HG02885 (cell line): ENCODE measurements around the gene GATAD1.
"Not testable (repeated sequence)": the region's sequence is repeated elsewhere in the genome, so short reads cannot be mapped to it uniquely, and the experiment has no call there.

Source experiments
- ATAC-seq: cut with Tn5 transposase; IDR thresholded peaks from one replicate; pipeline ENCODE4 v1.9.1; 2021; ENCODE audit warnings: mild to moderate bottlenecking; ENCODE audit not compliant: unreplicated experiment, poor library complexity

Gene GATAD1

DNA sequence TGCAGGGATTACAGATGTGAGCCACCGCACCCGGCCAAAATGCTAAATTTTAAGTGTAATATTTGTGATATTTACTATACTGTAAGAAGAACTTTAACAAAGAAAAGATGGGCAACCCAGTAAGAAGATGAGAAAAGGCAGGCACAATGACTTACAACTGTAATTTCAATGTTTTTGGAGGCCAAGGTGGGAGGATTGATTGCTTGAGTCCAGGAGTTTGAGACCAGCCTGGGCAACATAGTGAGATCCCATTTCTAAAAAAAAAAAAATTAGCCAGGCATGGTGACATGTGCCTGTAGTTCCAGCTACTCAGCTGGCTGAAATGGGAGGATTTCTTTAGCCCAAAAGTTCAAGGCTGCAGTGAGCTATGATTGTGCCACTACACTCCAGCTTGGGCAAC lies 11.7 kb upstream of the GATAD1 start:
- ATAC-seq, result no peak

DNA sequence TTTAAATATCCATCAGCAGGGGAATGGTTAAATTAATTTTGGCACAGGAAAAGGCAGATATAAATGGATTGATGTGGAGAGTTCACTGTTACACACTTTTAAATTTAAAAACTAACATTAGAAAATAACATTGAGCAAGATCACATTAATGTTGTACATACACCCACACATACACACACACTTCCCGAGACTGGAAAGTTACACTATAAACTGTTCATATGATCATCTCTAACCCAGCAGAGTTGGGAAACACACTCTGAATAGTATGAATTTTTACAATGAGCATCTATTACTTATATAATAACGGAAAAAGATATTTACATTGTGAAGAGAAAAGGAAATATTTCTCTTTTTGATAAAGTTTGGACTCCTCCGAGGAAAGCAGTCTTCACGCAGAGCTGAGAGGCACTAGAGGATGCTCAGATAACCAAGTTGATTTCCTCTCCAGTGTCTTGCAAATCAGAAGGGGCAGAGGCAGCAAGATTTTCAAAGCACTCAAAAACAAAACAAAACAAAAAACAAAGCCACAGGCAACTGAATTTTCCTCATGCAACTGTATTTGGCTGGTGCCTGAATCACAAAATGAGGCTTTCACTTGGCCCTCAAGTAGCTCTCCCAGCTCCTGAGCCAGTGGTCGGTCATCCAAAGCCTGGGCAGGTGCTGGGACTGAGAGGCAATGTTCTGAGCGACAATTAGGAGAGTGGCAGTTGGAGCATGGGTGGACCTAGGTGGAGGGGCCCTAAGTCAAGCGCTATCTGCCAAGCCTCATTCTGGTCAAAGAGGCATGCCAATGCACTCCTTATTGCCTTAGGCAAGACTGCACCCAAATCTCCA lies 10.5 kb upstream of the GATAD1 start:
- ATAC-seq, result no peak

DNA sequence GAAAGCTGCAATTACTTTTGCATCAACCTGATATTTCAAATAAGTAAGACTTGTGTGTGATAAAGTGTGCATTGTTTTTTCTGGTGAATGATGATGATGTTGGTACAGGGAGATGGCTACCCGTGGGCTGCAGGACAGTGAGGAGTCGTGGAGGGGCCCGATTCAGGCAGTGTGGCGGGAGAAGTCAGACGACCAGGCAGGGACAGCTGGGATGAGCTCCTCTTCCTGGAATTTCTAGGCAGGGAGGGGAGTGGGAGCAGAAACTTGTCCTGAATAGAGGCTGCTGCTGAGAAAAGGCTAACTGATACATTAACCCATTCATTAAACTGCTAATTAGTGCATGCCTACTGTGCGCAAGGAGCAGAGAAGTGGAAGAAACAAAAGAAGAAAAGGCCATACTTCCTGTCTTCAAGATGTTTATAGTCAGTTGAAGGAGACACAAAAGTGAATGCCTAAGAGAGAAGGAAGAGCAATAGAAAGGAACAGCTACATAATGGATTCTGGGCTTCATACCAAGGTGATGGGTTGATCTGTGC lies 9.3 kb upstream of the GATAD1 start:
- no peak for ATAC-seq

DNA sequence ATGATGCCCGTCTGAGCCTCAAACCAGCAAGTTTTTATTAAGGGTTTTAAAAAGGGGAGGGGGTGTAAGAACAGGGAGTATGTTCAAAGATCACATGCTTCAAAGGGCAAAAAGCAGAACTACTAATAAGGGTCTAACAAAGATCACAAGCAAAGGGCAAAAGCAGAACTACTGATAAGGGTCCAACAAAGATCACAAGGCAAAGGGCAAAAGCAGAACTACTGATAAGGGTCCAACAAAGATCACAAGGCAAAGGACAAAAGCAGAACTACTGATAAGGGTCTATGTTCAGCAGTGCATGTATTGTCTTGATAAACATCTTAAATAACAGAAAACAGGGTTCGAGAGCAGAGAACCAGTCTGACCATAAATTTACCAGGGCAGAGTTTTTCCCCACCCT lies 4.6 kb upstream of the GATAD1 start:
- not testable (repeated sequence) for ATAC-seq

DNA sequence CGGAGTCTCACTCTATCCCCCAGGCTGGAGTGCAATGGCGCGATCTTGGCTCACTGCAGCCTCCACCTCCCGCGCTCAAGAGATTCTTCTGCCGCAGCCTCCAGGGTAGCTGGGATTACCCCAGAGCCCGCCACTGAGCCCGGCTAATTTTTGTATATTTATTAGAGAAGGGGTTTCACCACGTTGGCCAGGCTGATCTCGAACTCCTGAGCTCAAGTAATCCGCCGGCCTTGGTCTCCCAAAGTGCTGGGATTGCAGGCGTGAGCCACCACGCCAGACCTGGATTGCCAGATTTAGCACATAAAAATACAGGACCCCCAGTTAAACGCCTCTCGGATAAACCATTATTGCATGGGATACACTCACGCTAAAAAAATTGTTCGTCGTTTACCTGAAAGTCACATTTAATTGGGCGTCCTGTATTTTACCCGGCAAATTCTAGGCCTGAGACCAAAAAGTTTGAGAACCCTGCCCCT lies 375 bp upstream of the GATAD1 start:
- no peak for ATAC-seq

DNA sequence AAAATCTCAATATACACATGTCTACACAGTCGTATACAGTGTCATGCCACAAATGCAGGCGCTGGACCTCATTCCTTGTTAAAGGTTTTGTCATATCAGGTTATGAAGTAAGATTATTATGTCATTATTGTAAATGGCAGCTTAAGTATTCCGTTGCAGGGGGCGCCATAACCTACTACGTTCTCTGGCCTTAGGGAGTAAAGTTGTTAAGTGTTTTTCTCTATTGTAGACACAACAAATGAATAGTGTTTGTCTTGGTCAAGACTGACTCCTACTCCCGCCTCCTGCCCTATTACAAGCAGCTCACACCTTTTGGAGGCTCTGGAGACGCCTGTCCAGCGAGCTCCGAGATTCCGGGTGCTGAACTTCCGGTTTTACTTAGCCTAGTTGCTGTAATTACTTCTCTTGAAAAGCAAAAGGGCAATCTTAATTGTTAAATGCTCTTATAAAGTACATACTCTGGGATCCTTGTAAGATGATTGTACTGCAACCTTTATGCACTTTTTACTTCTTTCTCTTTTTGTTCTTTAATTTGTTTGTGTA lies 994 bp downstream of the GATAD1 start:
- ATAC-seq, result peak; percentile 37

DNA sequence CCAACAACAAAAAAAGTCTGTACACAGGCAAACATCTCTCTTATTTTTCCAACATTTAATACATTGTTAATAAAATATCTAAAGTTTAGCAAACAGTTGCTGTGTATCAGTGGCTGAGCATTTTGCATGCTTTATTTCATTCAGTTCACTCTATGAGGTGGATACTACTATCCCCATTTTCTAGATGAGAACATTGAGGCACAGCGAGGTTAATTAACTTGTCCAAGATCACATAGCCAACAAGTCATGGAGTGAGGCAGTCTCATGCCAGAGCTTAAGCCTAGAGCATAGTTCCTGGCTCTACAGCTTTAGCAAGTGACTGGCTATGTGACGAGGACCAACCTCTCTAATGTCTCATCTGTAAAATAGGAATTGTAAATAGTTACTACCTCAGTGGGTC lies 4.4 kb downstream of the GATAD1 start:
- no peak for ATAC-seq

DNA sequence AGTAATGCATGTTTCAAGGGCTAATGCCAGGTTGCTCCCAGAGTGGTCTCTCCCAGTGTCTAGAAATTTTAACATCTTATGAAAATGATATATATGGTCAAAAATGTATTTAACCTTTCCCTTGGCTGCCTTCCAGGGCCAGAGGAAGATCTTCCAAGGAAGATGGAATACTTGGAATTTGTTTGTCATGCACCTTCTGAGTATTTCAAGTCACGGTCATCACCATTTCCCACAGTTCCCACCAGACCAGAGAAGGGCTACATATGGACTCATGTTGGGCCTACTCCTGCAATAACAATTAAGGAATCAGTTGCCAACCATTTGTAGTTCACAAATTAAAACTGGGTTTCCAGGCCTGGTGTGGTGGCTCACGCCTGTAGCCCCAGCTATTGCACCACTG lies 9.0 kb downstream of the GATAD1 start:
- ATAC-seq, result no peak

DNA sequence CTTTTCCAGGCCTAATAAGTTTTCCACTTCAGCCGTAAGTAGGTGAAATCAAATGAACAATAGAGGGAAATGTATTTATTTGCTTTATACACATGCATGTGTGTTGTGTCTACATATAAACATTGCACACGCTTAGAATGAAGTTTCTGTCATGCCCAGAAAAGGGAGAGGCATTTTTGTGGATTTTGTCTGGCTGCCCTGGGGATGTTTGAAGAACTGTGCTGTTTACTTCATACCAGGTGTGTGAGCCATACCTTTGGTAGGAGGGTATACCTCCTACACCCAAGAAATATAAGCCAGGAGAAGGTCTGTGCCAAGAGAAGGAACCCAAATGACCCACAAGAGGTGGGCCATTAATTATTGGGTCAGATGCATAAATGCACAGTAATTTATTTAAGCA lies 12.8 kb downstream of the GATAD1 start:
- no peak for ATAC-seq

DNA sequence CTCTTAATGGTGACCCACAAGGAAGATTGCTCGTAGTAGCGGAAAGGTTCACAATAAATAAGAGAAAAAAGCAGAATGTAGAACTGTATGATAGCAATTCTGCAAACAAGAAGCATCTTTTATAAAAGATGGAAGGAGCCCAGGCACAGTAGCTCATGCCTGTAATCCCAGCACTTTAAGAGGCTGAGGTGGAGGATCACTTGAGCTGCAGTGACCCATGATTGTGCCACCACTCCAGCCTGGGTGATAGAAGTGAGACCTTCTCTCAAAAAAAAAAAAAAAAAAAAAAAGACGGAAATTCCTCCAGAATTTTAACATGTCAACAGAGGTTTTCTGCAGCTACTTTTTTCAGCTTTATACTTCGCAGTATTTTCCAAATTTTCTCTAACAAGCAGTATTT lies 13.2 kb downstream of the GATAD1 start:
- ATAC-seq, result no peak

DNA sequence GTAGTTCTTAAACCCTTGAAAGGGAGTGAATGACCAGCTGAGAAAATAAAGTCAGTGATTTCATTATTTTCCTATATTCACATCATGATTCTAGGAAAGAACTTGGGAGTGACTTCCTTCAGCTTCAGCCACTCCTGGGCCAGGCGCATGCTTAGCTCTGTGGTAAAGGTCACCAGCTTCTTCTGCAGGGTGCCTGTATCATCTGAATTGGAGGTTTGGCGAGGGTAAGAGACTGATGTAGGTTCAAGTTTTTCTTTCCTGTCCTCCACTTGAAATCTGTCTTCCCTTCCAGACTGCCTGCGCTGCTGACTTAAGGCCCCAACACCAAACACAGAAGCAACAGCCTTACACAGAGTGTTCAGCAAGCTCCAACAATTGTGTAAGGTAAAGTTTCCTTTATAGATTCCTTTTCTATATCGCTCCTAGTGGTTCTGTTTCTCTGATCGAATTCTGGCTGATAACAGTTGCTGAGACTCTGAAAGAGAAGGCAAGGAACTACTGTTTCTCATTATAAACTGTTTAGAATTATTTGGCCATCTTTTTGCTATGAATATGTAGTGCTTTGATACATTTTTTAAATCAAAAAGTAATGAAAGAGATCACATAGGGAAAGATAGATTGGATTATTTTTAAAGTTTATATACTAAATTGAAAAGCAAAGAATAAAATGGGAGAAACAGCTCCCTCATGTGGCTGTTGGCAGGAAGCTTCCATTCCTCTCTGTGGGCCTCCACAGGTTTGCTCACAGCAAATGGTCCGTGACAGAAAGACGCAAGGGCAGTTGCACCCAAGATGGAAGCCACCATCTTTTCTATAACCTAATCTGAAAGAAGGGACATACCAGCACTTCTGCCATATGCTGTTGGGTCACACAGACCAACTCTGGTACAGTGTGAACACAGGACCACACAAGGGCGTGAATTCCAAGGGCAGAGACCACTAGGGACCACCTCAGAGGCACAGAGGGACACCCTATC lies 14.0 kb downstream of the GATAD1 start:
- peak; percentile 84 for ATAC-seq

DNA sequence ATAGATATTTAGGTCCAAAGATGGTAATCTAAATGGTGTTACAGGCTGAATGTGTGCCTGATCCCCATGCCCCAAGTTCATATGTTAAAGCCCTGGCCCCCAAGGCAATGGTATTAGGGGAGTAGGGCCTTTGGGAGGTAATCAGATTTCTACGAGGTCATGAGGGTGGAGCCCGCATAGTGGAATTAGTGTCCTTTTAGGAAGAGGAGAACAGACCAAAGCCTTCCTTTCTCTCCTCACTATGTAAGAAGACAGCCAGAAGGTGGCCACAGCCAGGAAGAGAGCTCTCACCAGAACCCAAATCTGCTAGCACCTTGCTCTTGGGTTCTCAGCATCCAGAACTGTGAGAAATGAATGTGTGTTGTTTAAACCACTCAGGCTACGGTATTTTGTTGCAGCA lies 15.3 kb downstream of the GATAD1 start:
- no peak for ATAC-seq

DNA sequence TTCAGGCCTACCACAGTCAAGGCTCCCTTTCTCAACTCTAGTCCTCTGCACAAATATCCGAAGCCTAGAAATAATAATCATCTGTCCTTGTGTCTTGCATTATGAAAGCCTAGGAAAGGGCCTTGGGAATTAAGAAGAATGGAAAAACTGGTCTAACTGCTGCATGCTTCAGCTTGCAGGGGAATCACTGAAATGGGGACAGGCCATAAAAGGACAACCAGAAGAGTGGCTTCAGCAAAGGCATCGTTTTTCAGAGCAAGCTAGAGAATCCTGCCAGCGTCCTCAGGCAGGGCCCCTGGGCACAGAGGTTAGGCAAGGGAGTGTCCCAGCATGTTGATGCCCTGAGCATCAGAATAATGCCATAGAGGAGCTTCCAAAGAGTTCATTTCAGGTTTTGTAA lies 17.2 kb downstream of the GATAD1 start:
- no peak for ATAC-seq

DNA sequence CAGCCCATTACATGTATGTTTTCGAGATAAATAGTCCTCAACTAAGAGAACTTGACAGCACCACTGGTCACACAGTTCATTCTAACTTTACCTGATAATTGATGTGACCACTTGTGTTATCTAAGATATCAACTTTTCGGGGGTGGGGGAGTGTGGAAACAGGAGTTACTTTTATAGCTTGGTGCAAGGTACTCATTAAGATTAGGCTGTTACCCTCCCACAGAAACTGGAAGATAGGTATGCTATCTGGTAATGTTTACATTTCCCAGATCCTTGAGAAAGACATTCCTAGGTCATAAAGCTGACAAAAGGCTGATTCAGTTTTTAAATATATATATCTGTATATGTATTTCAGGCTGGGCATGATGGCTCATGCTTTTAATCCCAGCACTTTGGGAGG lies 19.4 kb downstream of the GATAD1 start:
- ATAC-seq, result no peak

DNA sequence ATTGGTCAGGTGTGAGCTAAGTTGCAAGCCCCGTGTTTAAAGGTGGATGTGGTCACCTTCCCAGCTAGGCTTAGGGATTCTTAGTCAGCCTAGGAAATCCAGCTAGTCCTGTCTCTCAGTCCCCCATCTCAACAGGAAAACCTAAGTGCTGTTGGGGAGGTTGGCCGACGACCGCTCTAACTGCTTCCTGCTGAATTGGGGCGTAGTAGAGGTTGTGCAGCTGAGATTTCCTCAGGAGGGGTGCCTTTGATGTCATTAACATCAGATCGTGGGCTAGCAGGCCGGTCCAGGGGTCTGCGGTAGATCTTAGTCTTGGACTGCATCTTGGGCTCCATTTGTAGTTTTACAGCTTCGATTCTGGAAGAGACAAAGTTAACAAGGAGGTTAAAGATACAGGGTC lies 21.3 kb downstream of the GATAD1 start:
- not testable (repeated sequence) for ATAC-seq

DNA sequence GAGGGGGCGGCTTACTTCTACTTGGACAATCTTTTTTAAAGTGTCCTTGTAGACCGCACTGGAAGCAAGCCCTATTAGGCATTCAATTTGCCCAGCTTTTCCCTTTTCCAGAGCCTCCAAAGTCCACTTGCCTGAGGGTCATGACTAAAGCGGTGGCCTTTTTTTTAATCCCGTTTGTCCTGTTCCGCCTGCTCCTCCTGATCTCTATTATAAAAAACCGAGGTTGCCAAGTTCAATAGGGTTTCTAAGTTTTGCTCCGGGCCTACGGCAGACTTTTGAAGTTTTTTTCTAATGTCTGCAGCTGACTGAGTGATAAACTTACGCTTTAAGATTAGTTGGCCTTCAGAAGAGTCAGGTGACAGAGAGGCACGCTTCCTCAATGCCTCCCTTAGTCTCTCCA lies 26.7 kb downstream of the GATAD1 start:
- not testable (repeated sequence) for ATAC-seq

DNA sequence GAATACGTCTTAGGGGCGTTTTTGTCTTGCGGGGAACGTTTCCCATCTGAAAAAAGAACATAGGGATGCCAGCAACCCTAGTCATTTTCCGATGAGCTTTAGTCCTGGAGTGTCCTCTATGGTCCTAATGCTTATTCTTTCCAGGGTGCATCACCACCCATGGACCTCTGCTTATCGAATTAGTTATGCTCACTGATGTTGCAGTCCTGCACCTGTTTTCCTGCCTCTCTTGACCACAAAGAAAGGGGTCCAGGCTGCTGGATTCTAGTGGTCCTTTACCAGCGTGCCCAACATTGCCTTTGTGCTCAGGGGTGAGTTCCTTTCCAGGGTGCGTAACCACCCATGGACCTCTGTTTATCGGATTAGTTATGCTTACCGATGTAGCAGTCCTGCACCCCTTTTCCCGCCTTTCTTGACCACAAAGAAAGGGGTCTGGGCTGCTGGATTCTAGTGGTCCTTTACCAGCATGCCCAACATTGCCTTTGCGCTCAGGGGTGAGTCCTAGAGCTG lies 28.0 kb downstream of the GATAD1 start:
- not testable (repeated sequence) for ATAC-seq

DNA sequence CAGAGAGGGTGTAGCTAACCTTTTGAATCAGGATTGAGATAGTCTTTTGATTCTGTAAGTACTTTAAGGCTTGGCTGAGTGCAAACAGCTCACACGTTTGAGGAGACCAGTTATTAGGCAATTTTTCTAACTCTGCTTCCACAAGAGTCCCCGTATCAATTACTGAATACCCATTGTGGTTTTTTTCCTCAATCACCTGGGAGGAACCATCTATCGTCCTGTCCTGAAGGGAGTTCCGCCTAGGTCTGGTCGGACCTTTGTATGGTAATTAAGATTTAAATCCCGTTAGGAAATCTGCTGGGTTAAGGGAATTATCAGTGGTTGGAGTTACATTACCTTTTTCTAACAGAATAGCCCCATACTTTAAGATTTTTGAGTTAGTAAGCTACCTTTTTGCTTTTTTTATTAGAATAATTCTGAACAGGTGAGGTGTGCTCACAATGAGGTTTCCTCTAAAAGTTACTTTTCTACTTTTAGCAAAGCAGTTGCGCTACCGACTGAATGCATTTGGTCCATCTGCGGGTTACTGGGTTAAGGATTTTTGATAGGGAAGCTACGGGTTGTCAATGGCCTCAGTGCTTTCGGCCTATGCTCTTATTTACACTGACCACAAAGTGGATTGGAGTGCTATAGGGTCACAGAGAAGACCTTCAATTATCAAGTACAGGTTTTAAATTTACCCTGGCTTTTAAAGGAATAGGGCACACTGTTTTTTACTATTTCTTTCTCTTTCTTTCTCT lies 28.7 kb downstream of the GATAD1 start:
- not testable (repeated sequence) for ATAC-seq

DNA sequence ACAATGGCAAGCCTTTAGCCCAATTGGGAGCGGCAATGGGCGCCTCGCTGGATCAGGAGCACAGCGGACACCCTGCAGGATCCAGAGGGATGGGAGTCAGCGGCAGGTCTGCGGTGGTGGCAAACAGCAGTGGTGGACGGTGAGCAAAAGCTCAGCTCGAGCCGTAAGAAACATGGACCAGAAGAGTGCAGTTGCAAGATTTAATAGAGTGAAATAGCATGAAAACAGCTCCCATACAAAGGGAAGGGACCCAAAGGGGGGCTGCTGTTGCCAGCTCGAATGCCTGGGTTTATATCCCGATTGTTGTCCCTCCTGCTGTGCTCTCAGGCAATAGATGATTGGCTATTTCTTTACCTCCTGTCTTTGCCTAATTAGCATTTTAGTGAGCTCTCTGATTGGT lies 30.4 kb downstream of the GATAD1 start, which contains the start of gene ERVW-1:
Gene ERVW-1, minus strand, starts transcription at position 266 of the 400 bp plus-strand sequence. CDS start 7,565 bp downstream, outside the sequence.
- not testable (repeated sequence) for ATAC-seq

DNA sequence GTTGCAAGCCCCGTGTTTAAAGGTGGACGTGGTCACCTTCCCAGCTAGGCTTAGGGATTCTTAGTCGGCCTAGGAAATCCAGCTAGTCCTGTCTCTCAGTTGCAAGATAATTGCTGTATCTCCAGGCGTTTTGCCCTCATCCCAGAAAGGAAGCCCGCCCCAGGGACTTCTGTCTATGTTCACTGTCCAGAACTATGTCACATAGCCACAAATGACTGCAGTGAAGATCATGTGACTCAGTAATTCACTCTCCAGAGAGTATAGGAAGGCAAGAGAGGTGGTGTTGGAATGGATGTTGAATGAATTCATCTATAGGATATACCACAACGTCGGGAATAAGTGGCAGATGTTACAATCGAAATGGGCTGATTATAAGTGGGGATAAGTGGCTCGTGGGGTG lies 30.8 kb downstream of the GATAD1 start:
- no peak for ATAC-seq
